ENCODE results near the gene TMEM141. TPM values are rescaled to one million over a fixed set of nuclear protein-coding genes. Genes with fewer than 3 reads are reported as not detected.
"Not testable (repeated sequence)": the region's sequence is repeated elsewhere in the genome, so short reads cannot be mapped to it uniquely, and the experiment has no call there.

The TMEM141 gene
- total RNA-seq, 1 donor from 2014 or later, result 69.8 TPM

- peaks cover 21% of the 10 kb centered on the region for H3K27me3 ChIP-seq (ENCODE audit: control insufficient read depth, insufficient read depth, low read length)
- H3K4me3 ChIP-seq (ENCODE audit: low read depth, low read length), result no peak overlapping the region
- TF ChIP-seq CTCF (IDR thresholded peaks at IDR 0.05; ENCODE audit: insufficient read depth, low read length, poor library complexity, severe bottlenecking), result no peak
Observed at GRCh38 chr9:136754059-136754572, 37.0 kb upstream of the TMEM141 start.

GRCh38 chr9:136754626-136755301 is 36.4 kb upstream of the TMEM141 start:
- H3K36me3 ChIP-seq (ENCODE audit: control insufficient read depth, insufficient read depth, low read length), result no peaks in the 10 kb centered on the region
- DNase-seq (ENCODE audit: low read depth), result no peak
- no peak overlapping the region for H3K4me3 ChIP-seq (ENCODE audit: low read depth, low read length)
- H3K27me3 ChIP-seq (ENCODE audit: control insufficient read depth, insufficient read depth, low read length), result peaks cover 19% of the 10 kb centered on the region
- no peak for TF ChIP-seq CTCF (IDR thresholded peaks at IDR 0.05; ENCODE audit: insufficient read depth, low read length, poor library complexity, severe bottlenecking)

More at GRCh38 chr9:136754059-136754572, 37.0 kb upstream of the TMEM141 start:
- no peaks in the 10 kb centered on the region for H3K36me3 ChIP-seq (ENCODE audit: control insufficient read depth, insufficient read depth, low read length)
- no peak for DNase-seq (ENCODE audit: low read depth)

GRCh38 chr9:136755302-136756133 is 35.6 kb upstream of the TMEM141 start:
- not testable (repeated sequence) for DNase-seq (ENCODE audit: low read depth); H3K36me3 ChIP-seq (ENCODE audit: control insufficient read depth, insufficient read depth, low read length); H3K4me3 ChIP-seq (ENCODE audit: low read depth, low read length)
- H3K27me3 ChIP-seq (ENCODE audit: control insufficient read depth, insufficient read depth, low read length), result peaks cover 22% of the 10 kb centered on the region

GRCh38 chr9:136756134-136756438 is 35.1 kb upstream of the TMEM141 start:
- Histone ChIP-seq H3K36me3 (ENCODE audit: control insufficient read depth, insufficient read depth, low read length) (no peaks in the 10 kb centered on the region), H3K4me3 (ENCODE audit: low read depth, low read length) (no peak overlapping the region), H3K27me3 (ENCODE audit: control insufficient read depth, insufficient read depth, low read length) (peaks cover 22% of the 10 kb centered on the region)
- no peak for DNase-seq (ENCODE audit: low read depth)
- TF ChIP-seq CTCF (IDR thresholded peaks at IDR 0.05; ENCODE audit: insufficient read depth, low read length, poor library complexity, severe bottlenecking), result no peak

- no peak for DNase-seq (ENCODE audit: low read depth)
- no peak for TF ChIP-seq CTCF (IDR thresholded peaks at IDR 0.05; ENCODE audit: insufficient read depth, low read length, poor library complexity, severe bottlenecking)
- H3K27me3 ChIP-seq (ENCODE audit: control insufficient read depth, insufficient read depth, low read length), result peaks cover 22% of the 10 kb centered on the region
- H3K4me3 ChIP-seq (ENCODE audit: low read depth, low read length), result no peak overlapping the region
- no peaks in the 10 kb centered on the region for H3K36me3 ChIP-seq (ENCODE audit: control insufficient read depth, insufficient read depth, low read length)
Observed at GRCh38 chr9:136756836-136757235, 34.3 kb upstream of the TMEM141 start.

- no peaks in the 10 kb centered on the region for H3K36me3 ChIP-seq (ENCODE audit: control insufficient read depth, insufficient read depth, low read length)
- H3K27me3 ChIP-seq (ENCODE audit: control insufficient read depth, insufficient read depth, low read length), result peaks cover 20% of the 10 kb centered on the region
- DNase-seq (ENCODE audit: low read depth), result no peak
- TF ChIP-seq CTCF (IDR thresholded peaks at IDR 0.05; ENCODE audit: insufficient read depth, low read length, poor library complexity, severe bottlenecking), result no peak
- no peak overlapping the region for H3K4me3 ChIP-seq (ENCODE audit: low read depth, low read length)
Observed at GRCh38 chr9:136757328-136757727, 33.8 kb upstream of the TMEM141 start.
